Fibroblast of upper back skin (primary cell): ENCODE data around the gene RELA.
"Not testable (repeated sequence)": the region's sequence is repeated elsewhere in the genome, so short reads cannot be mapped to it uniquely, and the experiment has no call there.

Experiments used
- DNase-seq: peaks from one replicate; pipeline ENCODE4 v3.0.0-alpha.2; 2013

Gene RELA

DNA sequence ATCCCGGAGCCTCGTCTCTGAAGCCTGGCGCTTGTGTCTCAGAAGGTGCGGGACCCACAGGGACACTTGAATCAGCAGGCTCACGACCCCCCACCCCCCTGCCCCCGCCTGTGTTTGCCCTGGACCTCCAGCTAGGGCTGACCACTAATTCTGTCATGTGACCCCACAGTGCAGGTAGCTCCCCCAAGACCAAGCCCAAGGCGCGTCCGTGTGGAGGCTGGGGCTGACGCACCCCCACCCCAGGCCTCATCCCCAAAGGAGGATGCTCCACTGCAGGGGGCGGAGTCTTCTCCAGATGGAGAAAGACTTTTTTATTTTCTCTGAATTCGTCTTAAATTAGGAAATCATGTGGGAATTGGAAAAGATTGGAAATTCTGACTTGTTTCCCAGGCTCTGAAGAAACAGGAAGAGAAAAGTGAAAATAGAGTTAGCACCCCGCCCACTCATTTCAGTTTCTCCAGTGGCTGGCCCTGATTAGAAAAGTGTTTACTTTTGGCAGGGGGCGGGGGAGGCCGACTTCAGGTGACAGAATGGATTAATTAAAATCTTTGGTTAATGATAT lies 1.0 kb upstream of the RELA start:
- peak; percentile 64 for DNase-seq

DNA sequence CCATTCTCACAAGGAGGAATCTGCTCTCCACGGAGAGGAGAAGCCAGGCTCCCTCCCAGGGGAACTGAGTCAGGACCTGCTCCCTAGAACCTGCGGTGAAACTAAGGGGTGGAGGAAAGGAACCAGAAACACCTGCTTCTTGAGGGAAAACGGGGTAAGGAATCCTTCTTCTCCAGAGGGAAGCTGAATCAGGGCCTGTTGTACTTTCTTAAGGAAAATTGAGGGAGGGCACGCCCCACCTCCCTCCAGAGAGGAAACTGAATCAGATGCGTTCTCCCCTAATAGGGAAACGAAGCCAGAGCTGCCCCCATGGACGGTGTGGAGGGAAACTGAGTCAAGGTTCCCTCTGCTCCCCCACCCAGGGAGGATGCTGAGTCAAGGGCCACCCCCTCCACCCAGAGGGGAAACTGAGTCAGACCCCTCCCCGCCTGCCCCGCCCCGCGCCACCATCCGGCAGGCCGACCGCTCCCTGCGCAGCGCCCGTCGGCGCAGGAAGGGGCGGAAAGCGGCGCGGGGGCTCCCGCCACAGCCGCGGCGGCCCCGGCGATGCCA lies 393 bp downstream of the RELA start:
- peak; percentile 10 for DNase-seq

DNA sequence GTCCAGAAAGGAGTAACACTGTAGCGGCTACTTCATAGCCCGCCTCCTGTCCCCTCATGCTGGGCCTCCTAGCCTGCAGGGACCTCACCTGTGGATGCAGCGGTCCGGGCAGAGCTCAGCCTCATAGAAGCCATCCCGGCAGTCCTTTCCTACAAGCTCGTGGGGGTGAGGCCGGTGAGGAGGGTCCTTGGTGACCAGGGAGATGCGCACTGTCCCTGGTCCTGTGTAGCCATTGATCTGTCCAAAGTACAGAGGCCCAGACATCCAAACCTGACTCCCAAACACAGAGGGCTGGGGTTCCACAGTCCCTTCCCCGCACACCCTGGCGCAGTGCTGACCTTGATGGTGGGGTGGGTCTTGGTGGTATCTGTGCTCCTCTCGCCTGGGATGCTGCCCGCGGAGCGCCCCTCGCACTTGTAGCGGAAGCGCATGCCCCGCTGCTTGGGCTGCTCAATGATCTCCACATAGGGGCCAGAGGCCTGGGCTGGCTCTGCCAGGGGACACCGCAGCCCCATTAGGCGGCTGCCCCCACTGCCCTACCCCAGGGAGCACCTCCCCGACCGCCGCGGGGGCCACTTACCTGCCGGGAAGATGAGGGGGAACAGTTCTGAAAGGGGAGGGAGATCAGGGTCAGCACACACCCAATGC lies 993 bp downstream of the RELA start:
- DNase-seq, result no peak

DNA sequence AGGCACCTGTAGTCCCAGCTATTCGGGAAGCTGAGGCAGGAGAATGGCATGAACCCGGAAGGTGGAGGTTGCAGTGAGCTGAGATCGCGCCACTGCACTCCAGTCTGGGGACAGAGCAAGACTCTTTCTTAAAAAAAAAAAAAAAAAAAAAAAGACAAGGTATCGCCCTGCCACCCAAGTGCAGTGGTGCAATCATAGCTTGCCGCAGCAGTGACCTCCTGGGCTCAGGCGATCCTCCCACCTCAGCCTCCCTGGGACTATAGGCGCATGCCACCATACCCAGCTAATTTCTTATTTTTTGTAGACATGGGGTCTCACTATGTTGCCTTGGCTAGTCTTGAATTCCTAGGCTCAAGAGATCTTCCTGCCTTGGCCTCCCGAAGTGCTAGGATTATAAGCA lies 1.8 kb downstream of the RELA start:
- DNase-seq, result not testable (repeated sequence)

DNA sequence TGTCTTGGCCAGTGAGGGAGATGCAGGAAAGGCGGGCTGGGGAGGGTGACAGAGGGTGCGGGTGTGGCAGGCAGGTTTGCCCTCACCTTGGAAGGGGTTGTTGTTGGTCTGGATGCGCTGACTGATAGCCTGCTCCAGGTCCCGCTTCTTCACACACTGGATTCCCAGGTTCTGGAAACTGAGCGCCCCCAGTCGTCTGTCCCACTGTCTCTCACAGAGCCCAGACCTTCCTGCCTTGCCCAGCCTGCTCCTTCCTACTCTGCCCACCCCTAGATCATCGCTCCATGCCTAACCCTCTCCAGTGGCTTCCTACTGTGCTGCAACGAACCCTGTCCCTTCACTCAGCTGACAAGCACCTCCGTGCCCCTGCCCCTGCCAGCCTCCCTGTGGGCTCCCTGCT lies 2.7 kb downstream of the RELA start:
- DNase-seq, result no peak

DNA sequence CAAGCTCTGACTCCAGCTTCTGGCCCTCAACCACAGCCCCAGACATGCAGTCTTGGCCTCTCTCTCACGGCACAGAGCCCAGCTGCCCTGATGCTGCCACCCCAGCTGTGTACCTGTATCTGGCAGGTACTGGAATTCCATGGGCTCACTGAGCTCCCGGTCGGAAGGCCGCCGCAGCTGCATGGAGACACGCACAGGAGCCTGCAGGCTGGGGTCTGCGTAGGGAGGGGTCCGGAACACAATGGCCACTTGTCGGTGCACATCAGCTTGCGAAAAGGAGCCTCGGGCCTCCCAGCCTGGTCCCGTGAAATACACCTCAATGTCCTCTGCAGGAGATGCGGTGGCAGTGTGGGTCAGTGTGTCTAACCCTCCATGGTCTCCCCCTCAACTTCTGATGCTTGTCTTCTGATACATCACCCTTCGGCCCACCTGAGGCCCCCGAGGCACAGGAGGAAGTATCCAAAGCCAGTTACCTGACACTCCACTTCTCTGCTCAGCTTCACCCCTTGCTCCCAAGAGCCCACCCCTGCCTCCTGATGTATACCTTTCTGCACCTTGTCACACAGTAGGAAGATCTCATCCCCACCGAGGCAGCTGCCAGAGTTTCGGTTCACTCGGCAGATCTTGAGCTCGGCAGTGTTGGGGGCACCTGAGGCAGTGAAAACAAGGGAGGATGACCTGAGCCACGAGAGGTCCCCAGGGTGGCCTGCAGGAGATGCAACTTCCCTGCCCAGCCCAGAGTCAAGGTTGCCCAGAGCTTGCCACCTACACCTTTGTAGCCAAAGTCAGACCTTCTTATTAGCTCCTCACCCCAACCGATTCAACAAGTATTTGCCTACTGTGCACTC lies 4.3 kb downstream of the RELA start:
- DNase-seq, result no peak

DNA sequence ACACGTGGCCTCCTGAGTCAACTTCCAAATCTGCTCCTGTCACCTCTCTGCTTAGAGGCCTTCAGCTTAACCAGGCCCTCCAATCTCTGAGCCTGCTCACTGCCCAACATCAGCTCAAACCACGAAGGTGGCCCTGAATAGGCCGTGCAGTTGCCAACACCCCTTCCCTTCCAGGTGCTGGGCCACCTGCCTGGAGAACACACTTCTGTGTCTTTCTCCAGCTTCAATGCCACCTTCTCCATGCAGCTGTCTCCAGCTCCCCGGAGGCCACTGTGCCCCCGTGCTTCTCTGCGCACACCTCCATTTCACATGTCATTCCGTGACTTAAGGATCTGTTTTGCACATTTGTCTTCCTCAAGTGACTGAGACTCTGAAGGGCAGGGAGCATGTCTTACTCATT lies 5.3 kb downstream of the RELA start:
- DNase-seq, result no peak

DNA sequence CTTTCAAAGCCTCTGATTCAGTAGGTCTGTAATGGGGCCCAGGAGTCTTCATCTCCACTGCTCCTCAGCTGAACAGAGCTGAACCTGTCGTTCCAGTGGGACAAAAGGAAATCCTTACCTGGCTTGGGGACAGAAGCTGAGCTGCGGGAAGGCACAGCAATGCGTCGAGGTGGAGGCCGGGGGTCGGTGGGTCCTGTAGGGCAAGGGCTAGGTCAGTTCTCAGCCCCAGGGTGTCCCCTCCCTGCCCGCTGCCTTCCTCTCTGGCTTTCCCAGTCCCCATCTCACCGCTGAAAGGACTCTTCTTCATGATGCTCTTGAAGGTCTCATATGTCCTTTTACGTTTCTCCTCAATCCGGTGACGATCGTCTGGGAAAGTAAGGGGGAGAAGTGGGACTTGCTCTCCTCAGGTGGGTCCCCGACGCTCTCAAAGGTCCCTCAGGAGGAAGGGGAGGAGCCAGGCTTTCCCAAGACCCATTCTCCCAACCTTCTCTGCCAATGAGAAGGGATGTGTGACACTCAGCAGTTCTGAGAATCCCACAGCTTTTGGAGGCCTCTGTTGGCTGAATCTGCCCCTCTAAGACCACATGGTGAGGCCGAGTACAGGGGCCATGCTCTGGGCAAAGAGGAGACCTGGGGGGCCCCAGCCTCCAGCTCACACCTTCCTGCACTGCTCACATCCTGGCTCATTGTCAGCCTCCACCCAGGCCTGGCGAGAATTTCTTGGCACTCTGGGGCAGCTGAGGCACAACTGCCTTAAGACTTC lies 7.0 kb downstream of the RELA start:
- no peak for DNase-seq

DNA sequence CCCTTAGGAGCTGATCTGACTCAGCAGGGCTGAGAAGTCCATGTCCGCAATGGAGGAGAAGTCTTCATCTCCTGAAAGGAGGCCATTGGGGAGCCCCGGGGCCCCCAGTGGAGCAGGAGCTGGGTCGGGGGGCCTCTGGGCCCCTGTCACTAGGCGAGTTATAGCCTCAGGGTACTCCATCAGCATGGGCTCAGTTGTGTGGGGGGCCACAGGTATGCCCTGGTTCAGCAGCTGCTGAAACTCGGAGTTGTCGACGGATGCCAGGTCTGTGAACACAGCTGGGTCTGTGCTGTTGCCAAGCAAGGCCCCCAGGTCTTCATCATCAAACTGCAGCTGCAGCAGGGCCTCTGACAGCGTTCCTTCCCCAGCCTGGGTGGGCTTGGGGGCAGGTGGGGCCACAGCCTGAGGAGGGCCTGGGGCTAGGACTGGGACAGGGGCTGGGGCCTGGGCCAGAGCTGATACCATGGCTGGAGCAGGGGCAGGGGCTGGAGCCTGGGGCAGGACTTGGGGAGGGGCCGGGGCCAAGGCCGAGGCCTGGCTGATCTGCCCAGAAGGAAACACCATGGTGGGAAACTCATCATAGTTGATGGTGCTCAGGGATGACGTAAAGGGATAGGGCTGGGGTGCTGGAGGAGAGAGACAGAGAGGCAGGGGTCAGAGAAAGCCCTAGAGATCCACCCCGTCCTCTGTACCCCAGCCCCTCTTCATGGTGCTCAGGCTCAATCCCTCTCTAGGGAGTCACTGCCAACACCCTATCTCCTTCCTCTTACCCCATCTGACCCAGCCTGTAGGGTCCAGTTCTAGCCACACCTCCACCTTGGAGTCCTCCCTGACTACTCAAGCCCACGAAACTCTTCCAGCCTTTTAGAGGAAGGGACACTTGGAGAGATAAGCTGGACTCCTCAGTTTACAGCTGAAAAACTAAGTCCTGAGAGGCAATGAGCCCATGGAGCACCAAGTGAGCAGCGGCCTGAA lies 8.1 kb downstream of the RELA start:
- DNase-seq, result no peak

DNA sequence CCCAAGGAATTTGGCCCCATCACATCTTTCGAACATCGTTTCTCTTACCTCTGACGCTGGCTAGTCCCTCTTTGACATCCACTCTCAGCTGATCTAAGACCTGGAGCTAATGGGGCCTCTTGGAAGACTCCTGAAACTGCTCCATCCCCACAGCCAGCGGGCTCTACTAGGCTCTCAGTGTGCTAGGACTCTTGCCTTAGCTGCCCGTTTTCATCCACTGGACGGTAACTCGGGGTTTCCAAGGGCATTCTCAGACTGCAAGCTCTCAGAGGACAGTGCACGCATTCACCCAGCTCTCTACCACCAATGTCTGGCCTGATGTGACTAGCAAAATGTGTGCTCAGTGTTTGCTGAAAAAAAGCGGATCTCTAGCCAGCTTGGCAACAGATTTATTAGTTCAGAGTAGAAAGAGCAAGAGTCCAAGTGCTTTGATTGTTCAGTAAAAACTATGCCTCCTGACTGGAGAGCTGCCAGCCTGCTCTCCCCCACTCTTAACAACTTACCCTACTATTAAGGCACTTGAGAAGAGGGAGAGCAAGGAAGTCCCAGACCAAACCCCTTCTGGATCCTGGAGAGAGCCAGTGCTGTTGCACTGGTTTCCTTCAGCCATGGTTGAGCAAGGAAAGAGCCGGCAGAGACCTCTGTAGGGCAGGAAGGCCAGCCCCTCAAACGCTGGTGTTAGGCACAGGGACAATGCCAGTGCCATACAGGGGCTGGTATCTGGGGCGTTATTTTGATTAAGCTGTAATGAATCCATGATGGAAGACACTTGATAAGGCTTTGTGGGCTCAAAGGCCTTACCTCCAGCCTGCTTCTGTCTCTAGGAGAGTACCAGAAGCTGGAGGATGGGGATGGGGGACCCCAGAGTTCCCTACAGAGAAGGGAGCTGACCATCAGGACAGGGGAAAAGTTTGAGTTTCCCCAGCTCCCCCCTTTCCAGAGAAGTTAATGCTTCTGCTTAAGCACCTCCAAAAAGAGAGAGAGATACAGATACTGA lies 9.2 kb downstream of the RELA start:
- no peak for DNase-seq

DNA sequence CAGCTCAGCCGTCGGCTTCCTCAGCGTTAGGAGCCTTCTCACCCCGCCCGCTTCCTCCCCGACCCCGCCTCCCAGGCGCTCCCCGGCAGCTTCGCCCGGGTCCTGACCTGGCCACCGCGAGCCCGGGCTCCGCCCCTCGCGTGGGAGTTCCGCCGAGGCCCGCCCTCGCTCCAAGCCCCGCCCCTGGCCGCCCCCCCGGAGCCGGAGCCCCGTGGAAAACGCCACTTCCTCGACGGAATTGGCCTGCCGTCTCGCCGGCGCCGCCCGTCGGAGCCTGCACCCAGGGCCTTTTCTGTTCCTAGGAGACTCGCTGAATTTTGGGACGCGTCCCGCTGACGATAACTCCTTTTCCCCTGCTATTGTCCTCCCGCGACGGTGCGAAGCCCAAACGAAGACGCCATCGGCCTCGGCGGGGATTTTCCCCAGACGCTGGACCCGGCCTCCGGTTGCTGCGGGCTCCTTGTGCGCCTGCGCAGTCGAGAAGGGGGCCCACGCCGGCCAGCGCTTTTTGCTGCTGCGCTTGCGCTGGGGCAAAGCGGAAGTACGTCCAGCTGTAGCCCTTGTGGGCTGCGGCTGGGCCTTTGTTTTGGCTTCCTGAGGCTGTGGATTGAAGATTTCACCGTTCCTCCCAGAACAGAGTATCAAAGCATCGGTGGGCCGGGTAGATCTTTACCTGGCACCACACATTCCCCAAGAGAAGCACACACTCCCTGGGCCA lies 10.0 kb downstream of the RELA start:
- DNase-seq, result peak; percentile 94

DNA sequence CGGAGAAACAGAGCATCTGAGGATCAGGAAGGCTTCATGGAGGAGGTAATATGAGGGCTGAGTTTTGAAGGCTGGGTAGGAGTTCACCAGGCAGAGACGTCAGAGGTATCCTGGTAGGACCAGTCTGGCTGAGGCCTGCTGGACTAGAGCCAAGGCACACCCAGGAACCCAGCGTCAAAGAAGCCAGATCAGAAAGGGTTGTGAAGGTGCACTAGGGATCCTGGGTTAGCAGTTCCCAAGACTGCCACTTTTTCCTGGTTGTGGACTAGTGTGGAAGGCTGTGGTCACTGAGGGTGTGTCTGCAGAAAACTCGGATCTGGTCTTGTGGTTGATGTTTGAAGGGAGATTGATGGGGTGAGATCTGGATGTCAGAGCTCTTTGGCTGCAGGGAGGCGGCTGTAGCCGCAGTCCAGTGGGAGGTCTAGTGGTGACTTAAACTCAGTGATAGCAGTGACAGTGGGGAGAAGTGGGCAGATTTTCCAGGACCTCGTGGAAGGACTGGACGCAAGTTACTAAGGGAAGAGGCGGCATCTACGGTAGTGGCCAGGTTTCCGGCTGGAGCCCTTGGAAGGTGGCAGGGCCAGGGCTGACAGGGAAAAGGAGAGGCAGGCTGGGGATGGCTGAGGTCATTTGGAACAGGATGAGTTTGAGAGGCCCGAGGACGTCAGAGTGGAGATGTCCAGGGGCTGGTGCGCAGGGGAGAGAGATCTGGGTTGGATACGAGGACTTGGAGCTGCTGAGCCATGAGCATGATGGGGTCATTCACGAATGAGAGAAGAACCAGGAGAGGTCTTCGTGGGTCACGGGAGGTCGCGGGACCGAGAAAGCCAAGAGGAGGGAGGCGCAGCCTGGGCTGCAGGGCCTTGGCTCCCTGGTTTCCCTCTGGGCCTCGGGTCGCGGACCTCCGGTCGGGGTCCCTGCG lies 10.9 kb downstream of the RELA start:
- peak; percentile 12 for DNase-seq

DNA sequence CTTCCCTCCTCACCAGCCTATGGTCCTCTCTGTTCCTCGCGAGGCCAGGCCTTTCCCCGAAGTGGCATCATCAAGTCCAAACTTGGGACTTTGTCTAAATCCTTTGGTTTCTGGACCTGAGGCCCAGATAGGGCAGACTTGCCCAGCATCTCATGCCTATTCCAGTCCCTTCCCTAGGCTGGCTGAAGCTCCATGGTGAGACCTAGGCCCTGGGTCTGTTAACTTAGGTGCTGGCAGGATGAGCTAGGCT lies 11.5 kb downstream of the RELA start:
- no peak for DNase-seq

DNA sequence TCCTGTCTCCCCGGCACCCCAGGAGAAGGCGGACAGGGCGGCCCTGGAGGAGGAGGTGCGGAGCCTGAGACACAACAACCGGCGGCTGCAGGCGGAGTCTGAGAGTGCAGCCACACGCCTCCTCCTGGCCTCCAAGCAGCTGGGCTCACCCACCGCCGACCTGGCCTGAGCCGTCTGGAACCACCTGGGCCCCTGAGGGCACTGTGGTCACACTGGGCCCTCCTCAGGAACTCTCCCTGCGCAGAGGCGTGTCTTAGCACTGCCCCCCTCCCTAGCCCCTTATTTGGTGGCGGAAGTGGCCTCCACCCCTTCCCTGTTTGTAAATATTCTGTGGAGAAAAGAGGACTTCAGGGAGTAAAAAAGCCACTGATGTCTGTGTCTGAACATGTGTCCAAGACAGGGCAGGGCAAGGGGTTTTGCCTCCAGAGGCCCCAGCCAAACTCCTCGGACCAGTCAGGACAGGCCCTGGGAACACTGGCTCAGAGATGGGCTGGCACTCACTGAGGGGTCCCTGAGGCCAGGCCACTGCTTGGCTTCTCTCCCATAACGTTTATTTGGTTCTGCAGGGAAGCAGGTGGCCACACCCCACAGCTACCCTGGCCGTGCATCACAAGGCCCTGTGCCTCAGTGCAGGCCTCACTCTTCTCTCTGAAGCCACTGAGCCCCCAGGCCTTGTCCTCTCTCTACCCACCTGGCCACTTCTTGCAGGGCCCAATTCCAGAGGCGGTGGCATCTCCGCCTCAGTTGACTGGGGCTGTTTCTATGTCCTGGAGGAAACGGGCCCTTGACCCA lies 12.0 kb downstream of the RELA start:
- DNase-seq, result no peak

DNA sequence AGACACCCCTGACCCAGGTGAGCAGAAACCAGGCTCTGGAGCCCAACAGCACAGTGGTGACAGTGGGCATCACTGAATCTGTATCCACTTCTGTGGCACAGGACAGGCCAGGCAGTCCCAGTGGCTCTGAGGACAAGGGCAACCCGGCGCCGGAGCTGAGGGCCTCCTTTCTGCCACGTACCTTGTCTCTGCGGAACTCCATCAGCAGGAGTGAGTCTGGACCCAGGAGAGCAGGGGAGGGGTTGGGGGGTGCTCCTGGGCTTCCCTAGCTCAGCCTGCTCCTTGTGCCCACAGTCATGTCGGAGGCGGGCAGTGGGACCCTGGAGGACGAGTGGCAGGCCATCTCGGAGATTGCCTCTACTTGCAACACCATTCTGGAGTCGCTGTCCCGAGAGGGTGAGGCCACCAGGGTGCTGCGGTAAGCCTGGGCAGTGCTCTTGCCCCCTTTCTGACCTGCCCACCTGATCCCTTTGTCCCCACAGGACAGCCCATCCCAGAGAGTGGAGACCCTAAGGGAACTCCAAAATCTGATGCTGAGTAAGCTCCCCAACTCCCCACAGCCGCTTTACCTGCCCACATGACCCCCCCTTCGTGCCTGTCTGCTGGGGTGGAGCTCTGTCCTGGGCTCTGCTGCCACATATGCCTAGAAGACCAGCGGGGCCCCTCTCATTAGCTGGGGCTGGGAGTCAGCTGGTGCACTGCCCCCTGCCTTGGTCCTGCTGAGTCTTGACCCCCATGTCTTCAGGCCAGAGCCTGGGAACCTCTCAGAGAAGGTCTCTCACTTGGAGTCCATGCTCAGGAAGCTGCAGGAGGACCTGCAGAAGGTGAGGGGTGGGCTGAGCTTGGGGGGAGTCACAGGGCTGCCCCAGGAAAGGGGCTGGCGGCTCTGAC lies 12.8 kb downstream of the RELA start:
- no peak for DNase-seq

DNA sequence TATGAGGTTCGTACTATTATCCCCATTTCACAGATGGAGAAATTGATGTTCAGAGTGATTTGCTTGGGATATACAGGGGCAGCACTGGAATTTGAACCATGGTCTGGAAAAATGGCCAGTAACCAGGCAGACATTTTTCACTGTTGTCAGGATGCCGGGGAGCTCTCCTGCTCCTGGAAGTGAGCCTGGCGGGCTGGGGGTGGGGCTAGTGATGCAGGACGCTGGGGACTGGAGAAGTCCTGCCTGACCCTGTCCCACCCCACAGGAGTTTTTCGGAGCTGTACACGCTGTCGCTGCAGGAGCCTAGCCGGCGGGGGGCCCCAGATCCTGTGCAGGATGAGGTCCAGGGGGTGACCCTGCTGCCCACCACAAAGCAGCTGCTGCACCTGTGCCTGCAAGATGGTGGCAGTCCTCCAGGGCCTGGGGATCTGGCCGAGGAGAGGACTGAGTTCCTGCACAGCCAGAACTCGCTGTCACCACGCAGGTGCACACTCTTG lies 13.7 kb downstream of the RELA start:
- DNase-seq, result no peak
